K562 (cell line): ENCODE measurements around the gene GPR35. TPM values are rescaled to one million over a fixed set of nuclear protein-coding genes. Genes with fewer than 3 reads are reported as not detected.

ENCODE experiments used
- ZC3H11A ChIP-seq: IDR thresholded peaks from 2 replicates; pipeline ENCODE4 v1.6.1; 2012; ENCODE audit warnings: low read depth, low read length, improper control_type of control experiment
- polyA plus RNA-seq, 8 experiments: library from polyadenylated mRNA; depleted of rRNA in 4 of 8; stranded (reverse) in 5 of 8; unstranded in 3 of 8; fragments of >200 nt; fragmentation: Nextera tagmentation in 2 of 8; fragmentation: Illumina TruSeq in 1 of 8; extraction: Ambion mirVana in 2 of 8; extraction: Trizol in 1 of 8; gene quantifications; 2 replicates each; pipeline versions ENCODE4 v1.2.1 to v1.2.3, GENCODE V29; 2011 to 2014; ENCODE audit warnings: inconsistent platforms in 1 of 8, missing spikeins in 1 of 8
- total RNA-seq, 7 experiments: library from RNA; depleted of rRNA in 6 of 7; stranded (reverse); fragments of >200 nt in 6 of 7; fragmentation: Illumina TruSeq in 2 of 7; extraction: Trizol in 2 of 7; gene quantifications; 2 replicates each; pipeline versions ENCODE4 v1.2.1 to v1.2.3, GENCODE V29; 2011 to 2021; ENCODE audit warnings: low replicate concordance in 1 of 7
- TF ChIP-seq, protein P1 (sequence below), 2 experiments: fragments of 450-650 bp in 1 of 2; sonication (generic) in 1 of 2; formaldehyde crosslinking in 1 of 2; IDR thresholded peaks; 2 replicates each; pipeline versions ENCODE4 v1.7.1 to v1.9.0; 2016 to 2022; ENCODE audit warnings: inconsistent platforms in 1 of 2, mild to moderate bottlenecking in 1 of 2, missing genetic modification reagents in 1 of 2

The GPR35 gene
- total and polyA plus RNA-seq, 9 of the 15 experiments (the other 6 are each of a cell fraction or from before 2014, with no cell fraction given): 0.04 to 0.50 (median 0.29) TPM; not detected in 3

DNA sequence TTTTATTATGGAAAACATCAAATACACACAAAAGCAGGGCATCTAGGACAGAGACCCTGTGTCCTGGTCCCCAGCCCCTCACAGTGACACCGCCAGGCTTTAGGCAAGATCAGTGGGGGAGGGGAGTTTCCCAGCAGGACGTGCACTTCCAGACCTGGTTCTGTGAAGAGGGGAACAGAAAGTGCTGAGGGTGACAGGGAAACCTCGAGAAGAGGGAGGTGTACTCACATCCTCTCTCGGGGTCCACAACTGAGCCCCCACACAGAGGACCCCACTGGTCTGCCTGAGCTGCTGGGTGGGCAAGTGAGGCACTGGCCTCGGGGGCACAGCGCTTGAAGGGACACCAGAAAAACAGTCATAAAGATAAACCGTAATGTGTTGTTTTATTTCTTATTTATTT is 4.4 kb upstream of the GPR35 start (continued):
- TF ChIP-seq, protein P1, sequence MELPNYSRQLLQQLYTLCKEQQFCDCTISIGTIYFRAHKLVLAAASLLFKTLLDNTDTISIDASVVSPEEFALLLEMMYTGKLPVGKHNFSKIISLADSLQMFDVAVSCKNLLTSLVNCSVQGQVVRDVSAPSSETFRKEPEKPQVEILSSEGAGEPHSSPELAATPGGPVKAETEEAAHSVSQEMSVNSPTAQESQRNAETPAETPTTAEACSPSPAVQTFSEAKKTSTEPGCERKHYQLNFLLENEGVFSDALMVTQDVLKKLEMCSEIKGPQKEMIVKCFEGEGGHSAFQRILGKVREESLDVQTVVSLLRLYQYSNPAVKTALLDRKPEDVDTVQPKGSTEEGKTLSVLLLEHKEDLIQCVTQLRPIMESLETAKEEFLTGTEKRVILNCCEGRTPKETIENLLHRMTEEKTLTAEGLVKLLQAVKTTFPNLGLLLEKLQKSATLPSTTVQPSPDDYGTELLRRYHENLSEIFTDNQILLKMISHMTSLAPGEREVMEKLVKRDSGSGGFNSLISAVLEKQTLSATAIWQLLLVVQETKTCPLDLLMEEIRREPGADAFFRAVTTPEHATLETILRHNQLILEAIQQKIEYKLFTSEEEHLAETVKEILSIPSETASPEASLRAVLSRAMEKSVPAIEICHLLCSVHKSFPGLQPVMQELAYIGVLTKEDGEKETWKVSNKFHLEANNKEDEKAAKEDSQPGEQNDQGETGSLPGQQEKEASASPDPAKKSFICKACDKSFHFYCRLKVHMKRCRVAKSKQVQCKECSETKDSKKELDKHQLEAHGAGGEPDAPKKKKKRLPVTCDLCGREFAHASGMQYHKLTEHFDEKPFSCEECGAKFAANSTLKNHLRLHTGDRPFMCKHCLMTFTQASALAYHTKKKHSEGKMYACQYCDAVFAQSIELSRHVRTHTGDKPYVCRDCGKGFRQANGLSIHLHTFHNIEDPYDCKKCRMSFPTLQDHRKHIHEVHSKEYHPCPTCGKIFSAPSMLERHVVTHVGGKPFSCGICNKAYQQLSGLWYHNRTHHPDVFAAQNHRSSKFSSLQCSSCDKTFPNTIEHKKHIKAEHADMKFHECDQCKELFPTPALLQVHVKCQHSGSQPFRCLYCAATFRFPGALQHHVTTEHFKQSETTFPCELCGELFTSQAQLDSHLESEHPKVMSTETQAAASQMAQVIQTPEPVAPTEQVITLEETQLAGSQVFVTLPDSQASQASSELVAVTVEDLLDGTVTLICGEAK (IDR thresholded peaks at IDR 0.05): no peak
- TF ChIP-seq, protein P1 (CRISPR knock-in tag; IDR thresholded peaks at IDR 0.05): no peak
- TF ChIP-seq ZC3H11A: no peak
